ENCODE results near the gene ZNF581. TPM values are rescaled to one million over a fixed set of nuclear protein-coding genes. Genes with fewer than 3 reads are reported as not detected.

The ZNF581 gene
- total RNA-seq, 1 experiment from 2014 or later = 65.1 TPM

- Histone ChIP-seq H4K91ac (ENCODE audit: insufficient read length, low read depth, low read length) (no peak overlapping the region), H3K18ac (ENCODE audit: insufficient read length, low read depth, low read length) (no peak overlapping the region), H3K9ac (ENCODE audit: extremely low read depth, insufficient read length, low read length) (no peak overlapping the region), H2BK5ac (ENCODE audit: insufficient read length, low read length) (no peak overlapping the region), H3K23ac (ENCODE audit: insufficient read length, low read depth, low read length) (no peak overlapping the region), H3K27me3 (ENCODE audit: insufficient read depth, low read length) (no peaks in the 10 kb centered on the region), H4K20me1 (ENCODE audit: control insufficient read depth, insufficient read depth, insufficient read length) (no peaks in the 10 kb centered on the region), H3K14ac (ENCODE audit: insufficient read depth, low read length) (no peak overlapping the region), H3K27ac (ENCODE audit: insufficient read length, low read depth, low read length) (no peak overlapping the region), H2AK5ac (ENCODE audit: insufficient read length, low read length) (no peak overlapping the region), H2BK15ac (ENCODE audit: low read depth, low read length) (no peak overlapping the region), H2BK20ac (ENCODE audit: low read depth, low read length, poor library complexity, severe bottlenecking) (no peak overlapping the region), H3K23me2 (ENCODE audit: insufficient read length, low read depth, low read length, poor library complexity, severe bottlenecking) (peaks cover 30% of the 10 kb centered on the region), H3K79me2 (ENCODE audit: insufficient read depth, low read length) (peaks cover 11% of the 10 kb centered on the region; the same call in 1 of the 2 replicates), H3K4me1 (ENCODE audit: insufficient read depth, low read length) (0 out of 2 replicates have a peak, but pooled peaks cover 2% of the 10 kb centered on the region), H3K9me3 (ENCODE audit: control insufficient read depth, low read depth, low read length) (no peaks in the 10 kb centered on the region), H3K79me1 (ENCODE audit: insufficient read depth, low read depth, low read length, poor library complexity, severe bottlenecking) (peaks cover 6% of the 10 kb centered on the region), H2BK12ac (ENCODE audit: insufficient read length, low read depth, low read length) (no peak overlapping the region), H3K4me2 (ENCODE audit: insufficient read depth, insufficient read length, low read length) (no peak overlapping the region), H2BK120ac (ENCODE audit: low read depth, low read length, poor library complexity, severe bottlenecking) (no peak overlapping the region), H4K5ac (ENCODE audit: insufficient read length, low read depth, low read length) (no peak overlapping the region), H3T11ph (ENCODE audit: low read length) (no peak overlapping the region), H4K8ac (replicated peaks; ENCODE audit: insufficient read length, low read depth, low read length) (no peak overlapping the region), H2AFZ (ENCODE audit: low read length) (no peak overlapping the region), H3K56ac (ENCODE audit: insufficient read length, low read depth, low read length) (no peak overlapping the region), H3K4ac (ENCODE audit: low read depth, low read length) (no peak overlapping the region)
- WGBS (ENCODE audit: extremely low coverage, insufficient read length, low lambda C conversion rate) = no CpG with 5 or more reads among the region's 6 CpGs
- H3K9me3 Mint-ChIP-seq = peaks cover 0 to 4% of the 10 kb centered on the region in 2 experiments; a peak in 3 of 5 replicates
- H3K27me3 Mint-ChIP-seq (ENCODE audit: low read depth) = peaks cover 4% of the 10 kb centered on the region; the same call in 1 of the 2 replicates
- TF ChIP-seq CTCF (conservative IDR thresholded peaks at IDR 0.05) = peak; percentile 67
- H3K4me1 Mint-ChIP-seq = peaks cover 34 to 44% of the 10 kb centered on the region in 2 experiments
- peaks cover 13 to 16% (median 14%) of the 10 kb centered on the region in 3 experiments for H3K36me3 Mint-ChIP-seq (ENCODE audit: insufficient read depth in 1 of 3, low read depth in 3 of 3)
- H3K4me3 Mint-ChIP-seq = peak overlapping the region in 1 of 2 experiments; percentile 60; a peak in 2 of 5 replicates
- H3K27ac Mint-ChIP-seq = peak overlapping the region in 1 of 3 experiments; percentile 96; a peak in 3 of 7 replicates
- peak; percentile 67 for DNase-seq
These were observed 4.5 kb upstream of the ZNF581 start for GRCh38 chr19:55638864-55639359.

Data from H9 (cell line).